MCF 10A (cell line): ENCODE measurements around the gene PEX11A. TPM values are rescaled to one million over a fixed set of nuclear protein-coding genes. Genes with fewer than 3 reads are reported as not detected.
A peak's percentile ranks its signal among the peaks of the same experiment; 100 is the strongest.

ENCODE experiments used
- BruUV-seq: library from RNA; stranded (reverse); fragments of 400-500 nt; replicated peaks from 2 replicates; lab custom pipeline; 2021; lab: Mats Ljungman, UMichigan
- CTCF ChIA-PET: fragments of 300-600 bp; sonication (Branson Sonifier 250); formaldehyde crosslinking; extraction: SDS; loops from one replicate; lab custom pipeline; 2021; ENCODE audit warnings: antibody characterized with exemption, inconsistent platforms; lab: Yijun Ruan, JAX
- POLR2A ChIA-PET: fragments of 300-600, 350-650 bp; sonication (Branson Sonifier 250); formaldehyde crosslinking; extraction: SDS; loops from one replicate; lab custom pipeline; 2020; ENCODE audit warnings: antibody characterized with exemption, inconsistent platforms; lab: Yijun Ruan, JAX
- DNase-seq: peaks from one replicate; pipeline ENCODE4 v3.0.0-alpha.2; 2018; ENCODE audit not compliant: unreplicated experiment
- H3K27ac Mint-ChIP-seq: one replicate; pipeline ENCODE4 v1.8.0; 2022; ENCODE audit warnings: mild to moderate bottlenecking, low read depth, mixed read lengths; ENCODE audit not compliant: unreplicated experiment
- H3K27me3 Mint-ChIP-seq: one replicate; pipeline ENCODE4 v1.8.0; 2022; ENCODE audit warnings: mixed read lengths; ENCODE audit not compliant: insufficient read depth, unreplicated experiment
- H3K36me3 Mint-ChIP-seq: one replicate; pipeline ENCODE4 v1.8.0; 2022; ENCODE audit warnings: mild to moderate bottlenecking, moderate library complexity, mixed read lengths; ENCODE audit not compliant: insufficient read depth, unreplicated experiment
- H3K4me1 Mint-ChIP-seq: one replicate; pipeline ENCODE4 v1.8.0; 2022; ENCODE audit warnings: mixed read lengths; ENCODE audit not compliant: insufficient read depth, unreplicated experiment
- H3K4me3 Mint-ChIP-seq: one replicate; pipeline ENCODE4 v1.8.0; 2022; ENCODE audit warnings: mild to moderate bottlenecking, moderate library complexity, mixed read lengths; ENCODE audit not compliant: unreplicated experiment
- H3K9me3 Mint-ChIP-seq: one replicate; pipeline ENCODE4 v1.8.0; 2022; ENCODE audit warnings: mixed read lengths; ENCODE audit not compliant: unreplicated experiment
- CTCF ChIP-seq: fragments of 200-600 bp; IDR thresholded peaks from one replicate; pipeline ENCODE4 v1.8.0; 2022; ENCODE audit warnings: antibody characterized with exemption, mild to moderate bottlenecking; ENCODE audit not compliant: unreplicated experiment
- intact Hi-C: fragments of 100-400 bp; cut with micrococcal nuclease; formaldehyde crosslinking; loops from 2 replicates; pipeline ENCODE4 v1.14.1; 2022
- total RNA-seq: library from RNA; stranded (reverse); gene quantifications from 2 replicates; pipeline ENCODE4 v1.2.3, GENCODE V29; 2022

Gene PEX11A
- total RNA-seq, 1 experiment from 2014 or later, result 3.4 TPM

- intact Hi-C loops, result no loop called here
- ChIA-PET CTCF (interaction anchor here (0.8 to 1.1 kb wide), 2 partner anchors 43 to 212 kb away, joined by 3 to 4 read pairs; no protein-coding TSS in a partner anchor), POLR2A (interaction anchor here (0.9 kb wide), 1 partner anchor 30 kb away, joined by 3 read pairs; no protein-coding TSS in a partner anchor)
- BruUV-seq, result no TSS peak
- Mint-ChIP-seq H3K27ac (no peak within 1 kb of the TSS), H3K9me3 (no peaks in the 10 kb centered on the region), H3K4me3 (peak within 1 kb of the TSS; percentile 62), H3K4me1 (no peaks in the 10 kb centered on the region), H3K27me3 (peaks cover 21% of the 10 kb centered on the region), H3K36me3 (no peaks in the 10 kb centered on the region)
- TF ChIP-seq CTCF, result no peak
- no peak for DNase-seq
Measured at GRCh38 chr15:89654847-89655805, 35.4 kb downstream of the PEX11A start, which contains the start of gene KIF7. KIF7 (minus strand) TSS chr15:89655467; CDS start chr15:89652930, 2,537 bp downstream.

GRCh38 chr15:89654301-89654761 lies 36.2 kb downstream of the PEX11A start:
- DNase-seq, result peak; percentile 42
- TF ChIP-seq CTCF, result no peak
- Mint-ChIP-seq H3K9me3 (no peaks in the 10 kb centered on the region), H3K36me3 (no peaks in the 10 kb centered on the region), H3K4me1 (no peaks in the 10 kb centered on the region), H3K27ac (no peak overlapping the region), H3K27me3 (peaks cover 21% of the 10 kb centered on the region), H3K4me3 (peak overlapping the region; percentile 62)
- no TSS peak for BruUV-seq
- CTCF ChIA-PET, result interaction anchor here (0.8 to 1.1 kb wide), 2 partner anchors 42 to 212 kb away, joined by 3 to 4 read pairs; no protein-coding TSS in a partner anchor
- POLR2A ChIA-PET, result interaction anchor here (0.9 kb wide), 1 partner anchor 31 kb away, joined by 3 read pairs; no protein-coding TSS in a partner anchor
- intact Hi-C loops, result no loop called here

GRCh38 chr15:89653578-89653977 lies 37.0 kb downstream of the PEX11A start:
- Mint-ChIP-seq H3K9me3 (no peaks in the 10 kb centered on the region), H3K4me1 (no peaks in the 10 kb centered on the region), H3K4me3 (no peak overlapping the region), H3K27me3 (peaks cover 21% of the 10 kb centered on the region), H3K36me3 (no peaks in the 10 kb centered on the region), H3K27ac (no peak overlapping the region)
- TF ChIP-seq CTCF, result no peak
- POLR2A ChIA-PET, result no interaction called here
- intact Hi-C loops, result no loop called here
- CTCF ChIA-PET, result no interaction called here
- BruUV-seq, result no TSS peak
- no peak for DNase-seq

- CTCF ChIA-PET, result no interaction called here
- BruUV-seq, result no TSS peak
- H3K27ac Mint-ChIP-seq, result no peak overlapping the region
Measured at GRCh38 chr15:89652666-89653065, 37.9 kb downstream of the PEX11A start.

More at GRCh38 chr15:89652666-89653065, 37.9 kb downstream of the PEX11A start:
- no peaks in the 10 kb centered on the region for H3K4me1 Mint-ChIP-seq
- no peak for DNase-seq
- POLR2A ChIA-PET, result no interaction called here
- H3K4me3 Mint-ChIP-seq, result no peak overlapping the region
- no peaks in the 10 kb centered on the region for H3K9me3 Mint-ChIP-seq
- peaks cover 21% of the 10 kb centered on the region for H3K27me3 Mint-ChIP-seq
- no peaks in the 10 kb centered on the region for H3K36me3 Mint-ChIP-seq
- no peak for TF ChIP-seq CTCF
- intact Hi-C loops, result no loop called here
